HUES48 (cell line): ENCODE measurements around the gene GRN.

ENCODE experiments used
- H3K27ac ChIP-seq: one replicate; pipeline ENCODE4 v1.7.0; 2013; ENCODE audit warnings: low read depth, low read length, inconsistent platforms
- H3K27me3 ChIP-seq: 2 replicates; pipeline ENCODE4 v1.6.1; 2013; ENCODE audit warnings: mild to moderate bottlenecking, low read length; ENCODE audit not compliant: control insufficient read depth, insufficient read depth
- H3K36me3 ChIP-seq: 2 replicates; pipeline ENCODE4 v1.6.1; 2013; ENCODE audit warnings: low read length; ENCODE audit not compliant: control insufficient read depth, insufficient read depth
- H3K4me1 ChIP-seq: 2 replicates; pipeline ENCODE4 v1.6.1; 2013; ENCODE audit warnings: mild to moderate bottlenecking, low read length; ENCODE audit not compliant: control insufficient read depth, insufficient read depth
- H3K4me3 ChIP-seq: 2 replicates; pipeline ENCODE4 v1.5.1; 2013; ENCODE audit warnings: mild to moderate bottlenecking, low read depth, low read length
- H3K9ac ChIP-seq: 2 replicates; pipeline ENCODE4 v1.6.1; 2013; ENCODE audit warnings: mild to moderate bottlenecking, low read depth, low read length, moderate library complexity
- H3K9me3 ChIP-seq: 2 replicates; pipeline ENCODE4 v1.6.1; 2013; ENCODE audit warnings: low read length; ENCODE audit not compliant: control insufficient read depth, insufficient read depth

The GRN gene

GRCh38 chr17:44355642-44356099, 10.6 kb downstream of the GRN start:
- H3K4me3 ChIP-seq, result no peak overlapping the region
- H3K9me3 ChIP-seq, result no peaks in the 10 kb centered on the region
- H3K4me1 ChIP-seq, result peaks cover 4% of the 10 kb centered on the region
- no peak overlapping the region for H3K9ac ChIP-seq
- peaks cover 31% of the 10 kb centered on the region for H3K36me3 ChIP-seq
- H3K27me3 ChIP-seq, result no peaks in the 10 kb centered on the region
- no peak overlapping the region for H3K27ac ChIP-seq

- H3K27ac ChIP-seq, result no peak overlapping the region
- no peaks in the 10 kb centered on the region for H3K9me3 ChIP-seq
- H3K27me3 ChIP-seq, result no peaks in the 10 kb centered on the region
- H3K9ac ChIP-seq, result no peak overlapping the region
- peaks cover 10% of the 10 kb centered on the region for H3K4me1 ChIP-seq
- peaks cover 27% of the 10 kb centered on the region for H3K36me3 ChIP-seq
- no peak overlapping the region for H3K4me3 ChIP-seq
Observed at GRCh38 chr17:44356241-44356640, 11.1 kb downstream of the GRN start.

DNA sequence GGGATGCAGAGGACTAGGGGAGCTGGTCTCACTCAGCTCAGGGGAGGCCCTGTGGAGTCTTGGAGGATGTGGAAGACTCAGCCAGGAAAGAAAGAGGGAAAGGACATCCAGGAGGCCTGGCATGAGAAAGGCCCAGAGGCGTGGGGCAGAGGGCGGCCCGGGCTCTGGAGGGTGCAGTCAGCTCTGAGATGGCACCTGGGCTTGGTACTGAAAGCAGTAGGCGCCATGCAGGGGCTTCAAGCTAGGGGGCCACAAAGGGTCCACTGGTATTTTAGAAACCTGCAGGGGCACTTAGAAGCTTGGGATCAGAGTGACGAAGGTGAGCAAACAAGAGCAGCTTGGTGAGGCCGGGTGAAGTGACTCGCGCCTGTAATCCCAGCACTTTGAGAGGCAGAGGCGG, 13.0 kb downstream of the GRN start:
- no peak overlapping the region for H3K27ac ChIP-seq
- peaks cover 11% of the 10 kb centered on the region; the same call in 1 of the 2 replicates for H3K36me3 ChIP-seq
- no peak overlapping the region for H3K9ac ChIP-seq
- H3K9me3 ChIP-seq, result no peaks in the 10 kb centered on the region
- H3K4me3 ChIP-seq, result no peak overlapping the region
- H3K4me1 ChIP-seq, result peaks cover 21% of the 10 kb centered on the region
- no peaks in the 10 kb centered on the region for H3K27me3 ChIP-seq

GRCh38 chr17:44359006-44359405, 13.9 kb downstream of the GRN start:
- Histone ChIP-seq H3K36me3 (peaks cover 11% of the 10 kb centered on the region; the same call in 1 of the 2 replicates), H3K9me3 (no peaks in the 10 kb centered on the region), H3K27ac (no peak overlapping the region), H3K4me3 (no peak overlapping the region), H3K27me3 (no peaks in the 10 kb centered on the region), H3K4me1 (peaks cover 21% of the 10 kb centered on the region), H3K9ac (no peak overlapping the region)

DNA sequence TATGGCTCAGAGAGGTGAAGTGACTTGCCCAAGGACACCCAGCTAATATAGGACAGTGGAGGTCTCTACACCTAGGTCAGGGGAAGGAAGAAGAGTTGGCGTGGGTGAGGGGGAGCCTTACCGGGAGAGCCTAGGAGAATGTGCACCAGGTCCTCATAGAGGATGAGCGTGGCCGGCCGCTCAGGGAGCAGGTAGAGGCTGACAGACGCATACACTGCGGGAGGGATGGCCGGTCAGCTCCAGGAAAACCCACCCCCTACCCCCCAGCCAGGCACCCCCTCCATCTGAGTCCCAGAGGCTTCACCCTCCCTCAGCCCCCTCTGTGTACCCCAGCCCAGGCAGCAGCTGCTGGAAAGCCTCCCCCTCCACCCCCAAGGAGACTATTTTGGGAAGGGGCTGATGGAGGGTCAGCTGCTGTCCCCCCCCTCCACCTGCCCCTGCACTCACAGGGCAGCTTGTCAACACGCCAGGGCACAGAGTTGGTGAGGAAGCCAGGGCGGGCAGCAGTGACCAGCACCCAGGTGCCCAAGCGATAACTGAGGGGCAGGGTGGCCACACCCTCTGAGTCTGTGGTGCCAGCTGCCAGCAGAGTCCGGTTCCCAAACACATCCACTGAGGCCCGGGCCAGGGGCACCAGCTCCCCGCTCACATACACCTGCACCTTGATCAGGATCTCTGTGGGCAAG, 14.5 kb downstream of the GRN start:
- Histone ChIP-seq H3K4me1 (peaks cover 21% of the 10 kb centered on the region), H3K9ac (no peak overlapping the region), H3K27me3 (no peaks in the 10 kb centered on the region), H3K27ac (no peak overlapping the region), H3K36me3 (peaks cover 11% of the 10 kb centered on the region; the same call in 1 of the 2 replicates), H3K9me3 (no peaks in the 10 kb centered on the region), H3K4me3 (no peak overlapping the region)

GRCh38 chr17:44360144-44360533, 15.0 kb downstream of the GRN start:
- H3K4me3 ChIP-seq, result no peak overlapping the region
- no peaks in the 10 kb centered on the region; the same call in 1 of the 2 replicates for H3K27me3 ChIP-seq
- peaks cover 11% of the 10 kb centered on the region; the same call in 1 of the 2 replicates for H3K36me3 ChIP-seq
- H3K4me1 ChIP-seq, result peaks cover 21% of the 10 kb centered on the region
- no peak overlapping the region for H3K9ac ChIP-seq
- no peak overlapping the region for H3K27ac ChIP-seq
- no peaks in the 10 kb centered on the region for H3K9me3 ChIP-seq

- H3K9me3 ChIP-seq, result no peaks in the 10 kb centered on the region
- no peak overlapping the region for H3K27ac ChIP-seq
- H3K9ac ChIP-seq, result no peak overlapping the region
- no peaks in the 10 kb centered on the region; the same call in 1 of the 2 replicates for H3K27me3 ChIP-seq
- peak overlapping the region; percentile 4; the same call in 1 of the 2 replicates for H3K4me3 ChIP-seq
- H3K4me1 ChIP-seq, result peaks cover 21% of the 10 kb centered on the region
- H3K36me3 ChIP-seq, result peaks cover 11% of the 10 kb centered on the region; the same call in 1 of the 2 replicates
Observed at GRCh38 chr17:44360826-44361225, 15.7 kb downstream of the GRN start.

GRCh38 chr17:44361292-44362260, 16.5 kb downstream of the GRN start:
- H3K27me3 ChIP-seq, result no peaks in the 10 kb centered on the region; the same call in 1 of the 2 replicates
- H3K36me3 ChIP-seq, result peaks cover 11% of the 10 kb centered on the region; the same call in 1 of the 2 replicates
- H3K4me1 ChIP-seq, result peaks cover 21% of the 10 kb centered on the region
- H3K9ac ChIP-seq, result no peak overlapping the region
- no peak overlapping the region for H3K27ac ChIP-seq
- H3K9me3 ChIP-seq, result no peaks in the 10 kb centered on the region
- H3K4me3 ChIP-seq, result peak overlapping the region; percentile 29

GRCh38 chr17:44362459-44362948, 17.4 kb downstream of the GRN start:
- Histone ChIP-seq H3K36me3 (peaks cover 11% of the 10 kb centered on the region; the same call in 1 of the 2 replicates), H3K9ac (no peak overlapping the region), H3K27me3 (no peaks in the 10 kb centered on the region; the same call in 1 of the 2 replicates), H3K9me3 (no peaks in the 10 kb centered on the region), H3K4me3 (peak overlapping the region; percentile 79), H3K4me1 (peaks cover 21% of the 10 kb centered on the region), H3K27ac (no peak overlapping the region)

GRCh38 chr17:44362949-44363612, 18.0 kb downstream of the GRN start:
- Histone ChIP-seq H3K9me3 (no peaks in the 10 kb centered on the region), H3K36me3 (peaks cover 11% of the 10 kb centered on the region; the same call in 1 of the 2 replicates), H3K9ac (peak overlapping the region; percentile 48; the same call in 1 of the 2 replicates), H3K4me1 (peaks cover 21% of the 10 kb centered on the region), H3K4me3 (peak overlapping the region; percentile 79), H3K27ac (peak overlapping the region; percentile 35), H3K27me3 (no peaks in the 10 kb centered on the region; the same call in 1 of the 2 replicates)
